SK-N-MC (cell line): ENCODE measurements around the gene TPSG1.

Experiments used
- EZH2 ChIP-seq: fragments of 200-600 bp; sonication (generic); IDR thresholded peaks from one replicate; pipeline ENCODE4 v1.6.1; 2017; ENCODE audit warnings: antibody characterized with exemption
- POLR2AphosphoS5 ChIP-seq: IDR thresholded peaks from 2 replicates; pipeline ENCODE4 v1.6.1; 2012; ENCODE audit warnings: mild to moderate bottlenecking, low read depth, low read length, borderline replicate concordance

- TF ChIP-seq EZH2 (no peak), POLR2AphosphoS5 (no peak)
Observed at GRCh38 chr16:1216296-1216619, 8.8 kb downstream of the TPSG1 start.
